ENCODE data around the gene RING1.

DNA sequence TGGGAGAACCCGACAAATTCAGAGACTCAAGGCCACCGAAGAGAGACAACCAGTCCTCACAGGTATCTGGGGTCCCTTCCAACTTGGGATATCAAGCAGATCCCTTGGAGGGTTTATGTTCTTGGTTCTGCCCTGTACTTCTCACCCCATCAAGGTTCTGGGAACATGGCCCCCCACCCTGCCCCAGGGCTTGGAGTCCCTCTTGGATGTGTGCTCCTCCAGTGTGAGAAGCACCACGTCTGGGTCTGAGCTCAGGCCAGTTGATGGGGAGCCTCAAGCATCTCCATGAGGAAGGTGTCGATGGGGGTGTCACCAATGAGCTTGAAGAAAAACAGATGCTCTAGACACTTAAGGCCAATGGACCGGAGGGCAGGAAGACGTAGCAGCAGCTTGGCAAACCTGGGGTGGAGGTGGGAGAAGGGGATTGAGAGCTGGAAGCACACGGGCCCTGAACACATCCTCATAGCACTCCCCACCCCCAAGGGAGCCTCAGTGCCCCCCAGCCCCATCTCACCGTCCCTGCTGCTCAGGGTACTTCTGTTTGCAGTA is 13.8 kb upstream of the RING1 start:
- TF ChIP-seq POLR2A (IDR thresholded peaks at IDR 0.05; ENCODE audit: extremely low read depth, insufficient read length) (no peak), CTCF (IDR thresholded peaks at IDR 0.05; ENCODE audit: low read depth, low read length) (no peak)

All from NB4 (cell line).